Neutrophil (primary cell): ENCODE results near the gene PPP2R2C.

Experiments
- H3K27ac ChIP-seq: fragments of 200-600 bp; sonication (generic); 2 replicates; pipeline ENCODE4 v1.5.1; 2016; ENCODE audit warnings: mild to moderate bottlenecking, moderate library complexity
- H3K27me3 ChIP-seq: fragments of 200-600 bp; sonication (generic); 2 replicates; pipeline ENCODE4 v1.6.0; 2016; ENCODE audit warnings: mild to moderate bottlenecking
- H3K36me3 ChIP-seq: fragments of 200-600 bp; sonication (generic); 2 replicates; pipeline ENCODE4 v1.5.1; 2017
- H3K4me1 ChIP-seq, 2 experiments: fragments of 200-600 bp in 1 of 2; sonication (generic) in 1 of 2; 1 replicate in 1 of 2; 2 replicates in 1 of 2; pipeline versions ENCODE4 v1.5.1 to v1.6.1; 2013 to 2016; ENCODE audit warnings: low read depth in 1 of 2, low read length in 1 of 2, mild to moderate bottlenecking in 1 of 2, moderate library complexity in 1 of 2; ENCODE audit not compliant: control insufficient read depth in 1 of 2, insufficient read depth in 1 of 2
- H3K4me3 ChIP-seq, 2 experiments: fragments of 200-600 bp in 1 of 2; sonication (generic) in 1 of 2; 1 replicate in 1 of 2; 2 replicates in 1 of 2; pipeline ENCODE4 v1.5.1; 2013 to 2016; ENCODE audit warnings: low read depth in 1 of 2, low read length in 1 of 2, mild to moderate bottlenecking in 1 of 2, moderate library complexity in 1 of 2
- H3K9me3 ChIP-seq: fragments of 200-600 bp; sonication (generic); 2 replicates; pipeline ENCODE4 v1.5.1; 2016
- CTCF ChIP-seq: fragments of 200-600 bp; sonication (generic); IDR thresholded peaks from 2 replicates; pipeline ENCODE4 v1.5.1; 2016; ENCODE audit warnings: antibody characterized with exemption

The PPP2R2C gene

GRCh38 chr4:6499238-6499600 is 26.8 kb upstream of the PPP2R2C start:
- Histone ChIP-seq H3K4me3 (no peak overlapping the region), H3K4me1 (no peaks in the 10 kb centered on the region), H3K27ac (no peak overlapping the region), H3K36me3 (no peaks in the 10 kb centered on the region), H3K27me3 (peaks cover 26% of the 10 kb centered on the region), H3K9me3 (peaks cover 4% of the 10 kb centered on the region)
- no peak for TF ChIP-seq CTCF

GRCh38 chr4:6498511-6499237 is 26.3 kb upstream of the PPP2R2C start:
- no peaks in the 10 kb centered on the region for H3K4me1 ChIP-seq
- no peaks in the 10 kb centered on the region for H3K36me3 ChIP-seq
- H3K27me3 ChIP-seq, result peaks cover 29% of the 10 kb centered on the region

DNA sequence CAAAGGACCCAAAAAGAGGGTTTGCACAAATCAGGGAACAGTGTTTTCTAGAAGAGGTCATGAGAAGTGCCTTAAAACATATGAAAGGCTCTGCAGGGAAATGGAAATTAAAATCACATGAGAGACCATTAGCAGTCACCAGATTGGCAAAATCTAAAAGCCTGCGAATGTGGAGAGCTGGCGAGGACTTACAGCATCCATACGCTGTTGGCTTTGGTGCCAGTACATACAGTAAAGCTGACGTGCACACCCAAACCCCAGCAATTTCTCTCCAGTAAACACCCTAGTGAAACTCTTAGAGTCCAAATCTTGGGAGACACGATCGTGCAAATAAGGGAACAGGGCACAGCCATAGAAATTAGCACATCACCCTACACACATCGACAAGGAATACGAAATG is 25.4 kb upstream of the PPP2R2C start:
- H3K27me3 ChIP-seq, result peaks cover 36% of the 10 kb centered on the region

More at GRCh38 chr4:6498511-6499237, 26.3 kb upstream of the PPP2R2C start:
- no peaks in the 10 kb centered on the region for H3K9me3 ChIP-seq
- no peak overlapping the region for H3K4me3 ChIP-seq
- no peak overlapping the region for H3K27ac ChIP-seq
- no peak for TF ChIP-seq CTCF

GRCh38 chr4:6495736-6496135 is 23.3 kb upstream of the PPP2R2C start:
- no peak for TF ChIP-seq CTCF
- Histone ChIP-seq H3K4me1 (no peaks in the 10 kb centered on the region), H3K9me3 (no peaks in the 10 kb centered on the region), H3K36me3 (no peaks in the 10 kb centered on the region), H3K27me3 (peaks cover 28% of the 10 kb centered on the region), H3K27ac (no peak overlapping the region), H3K4me3 (no peak overlapping the region)

More for the DNA sequence above, 25.4 kb upstream of the PPP2R2C start:
- H3K4me1 ChIP-seq, result no peaks in the 10 kb centered on the region
- no peaks in the 10 kb centered on the region for H3K36me3 ChIP-seq
- no peak for TF ChIP-seq CTCF
- H3K9me3 ChIP-seq, result no peaks in the 10 kb centered on the region
- H3K27ac ChIP-seq, result no peak overlapping the region
- no peak overlapping the region for H3K4me3 ChIP-seq

DNA sequence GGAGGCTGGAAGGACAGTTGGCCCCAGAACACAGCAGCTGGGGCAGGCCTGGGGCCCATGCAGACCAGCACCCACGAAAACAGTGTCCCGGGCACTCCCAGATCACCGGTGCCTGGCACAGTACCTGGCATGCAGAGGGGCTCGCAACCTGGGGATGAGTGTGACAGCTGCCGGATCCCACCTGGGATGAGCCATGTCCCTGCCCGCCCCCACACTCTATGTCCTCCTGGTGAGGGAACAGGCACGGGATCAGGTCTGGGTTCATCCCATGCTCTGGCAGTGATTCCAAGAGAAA is 22.8 kb upstream of the PPP2R2C start:
- TF ChIP-seq CTCF, result no peak
- H3K4me1 ChIP-seq, result no peaks in the 10 kb centered on the region
- no peaks in the 10 kb centered on the region for H3K36me3 ChIP-seq
- H3K27ac ChIP-seq, result no peak overlapping the region
- no peaks in the 10 kb centered on the region for H3K9me3 ChIP-seq
- H3K4me3 ChIP-seq, result no peak overlapping the region
- peaks cover 23% of the 10 kb centered on the region for H3K27me3 ChIP-seq
